GM13977 (cell line): ENCODE data around the gene TAF6.

Source experiments
- DNase-seq: peaks from one replicate; pipeline ENCODE4 v3.0.0; 2012; ENCODE audit warnings: low spot score
- CTCF ChIP-seq: IDR thresholded peaks from 2 replicates; pipeline ENCODE4 v1.5.1; 2012; ENCODE audit warnings: mild to moderate bottlenecking, control low read depth; ENCODE audit not compliant: insufficient read depth; ENCODE audit errors: extremely low read depth, missing control alignments
- in situ Hi-C: fragments of 300-500 bp; cut with MboI; formaldehyde crosslinking; loops from one replicate; pipeline ENCODE4 v1.12.0; 2022; ENCODE audit warnings: low sequenced_read_pairs, low pct_unique_long_range_greater_than_20kb, mixed read lengths, inconsistent platforms; ENCODE audit not compliant: unreplicated experiment

TAF6 gene

GRCh38 chr7:100119970-100120732, 993 bp upstream of the TAF6 start:
- in situ Hi-C loops: no loop called here
- no peak for DNase-seq
- TF ChIP-seq CTCF: no peak

GRCh38 chr7:100118388-100119071, 628 bp downstream of the TAF6 start:
- DNase-seq: peak; percentile 33
- in situ Hi-C loops: no loop called here
- no peak for TF ChIP-seq CTCF

GRCh38 chr7:100115026-100115425, 4.1 kb downstream of the TAF6 start:
- in situ Hi-C loops: no loop called here
- TF ChIP-seq CTCF: no peak

GRCh38 chr7:100111914-100112313, 7.2 kb downstream of the TAF6 start:
- in situ Hi-C loops: no loop called here
- DNase-seq: no peak
- TF ChIP-seq CTCF: no peak

More at GRCh38 chr7:100115026-100115425, 4.1 kb downstream of the TAF6 start:
- no peak for DNase-seq

GRCh38 chr7:100111156-100111555, 8.0 kb downstream of the TAF6 start:
- DNase-seq: no peak
- in situ Hi-C loops: no loop called here
- no peak for TF ChIP-seq CTCF

GRCh38 chr7:100109521-100110163, 9.5 kb downstream of the TAF6 start:
- TF ChIP-seq CTCF: no peak
- no peak for DNase-seq
- in situ Hi-C loops: no loop called here
